Testis (tissue), 2 donors: ENCODE measurements around the gene MCTS1.

ENCODE experiments used
- CTCF ChIP-seq, 3 experiments: fragments of 450-650 bp in 2 of 3; fragments of 200-600 bp in 1 of 3; sonication (generic) in 1 of 3; IDR thresholded peaks; one replicate each; pipeline ENCODE4 v1.5.1; 2016 to 2019; ENCODE audit warnings: antibody characterized with exemption in 3 of 3, mild to moderate bottlenecking in 2 of 3, moderate library complexity in 1 of 3
- POLR2A ChIP-seq: fragments of 450-650 bp; IDR thresholded peaks from one replicate; pipeline ENCODE4 v1.6.1; 2017; ENCODE audit warnings: antibody characterized with exemption, mild to moderate bottlenecking, moderate library complexity

- TF ChIP-seq CTCF (IDR thresholded peaks at IDR 0.05) = no peak
- no peak for TF ChIP-seq POLR2A
Measured at GRCh38 chrX:120568035-120568434, 35.9 kb upstream of the MCTS1 start.
